ENCODE measurements around the gene OR5M10. TPM values are rescaled to one million over a fixed set of nuclear protein-coding genes. Genes with fewer than 3 reads are reported as not detected.
A peak's percentile ranks its signal among the peaks of the same experiment; 100 is the strongest.
"Not testable (repeated sequence)": the region's sequence is repeated elsewhere in the genome, so short reads cannot be mapped to it uniquely, and the experiment has no call there.

The OR5M10 gene
- not detected for total RNA-seq

- intact Hi-C loops (cut with micrococcal nuclease), result no loop called here
- H3K4me3 Mint-ChIP-seq, result no peak within 1 kb of the TSS
- CTCF ChIA-PET, result no interaction called here
Observed at GRCh38 chr11:56577621-56578020, at the start of gene OR5M10. Gene OR5M10 (minus strand): TSS chr11:56577721. CDS start chr11:56577721, 0 bp downstream.

GRCh38 chr11:56625946-56626345, 48.4 kb upstream of the OR5M10 start:
- H3K27ac Mint-ChIP-seq, result no peak overlapping the region
- DNase-seq, result no peak
- no peaks in the 10 kb centered on the region for H3K4me1 Mint-ChIP-seq (ENCODE audit: low read depth)
- H3K27me3 Mint-ChIP-seq (ENCODE audit: low read depth), result no peaks in the 10 kb centered on the region
- CTCF ChIA-PET, result interaction anchor here (1.4 kb wide), 1 partner anchor 157 kb away, joined by 3 read pairs; no protein-coding TSS in a partner anchor
- intact Hi-C loops (cut with micrococcal nuclease), result loop anchor here (2.0 kb wide), 1 partner anchor 623 kb away; no protein-coding TSS in a partner anchor
- no peak overlapping the region for H3K4me3 Mint-ChIP-seq
- no peaks in the 10 kb centered on the region for H3K36me3 Mint-ChIP-seq (ENCODE audit: low read depth)
- no peaks in the 10 kb centered on the region for H3K9me3 Mint-ChIP-seq

More at GRCh38 chr11:56577621-56578020, at the start of gene OR5M10:
- DNase-seq, result no peak
- Mint-ChIP-seq H3K4me1 (ENCODE audit: low read depth) (no peaks in the 10 kb centered on the region), H3K36me3 (ENCODE audit: low read depth) (no peaks in the 10 kb centered on the region), H3K27me3 (ENCODE audit: low read depth) (no peaks in the 10 kb centered on the region), H3K9me3 (peaks cover 1% of the 10 kb centered on the region), H3K27ac (no peak within 1 kb of the TSS)

- no peak overlapping the region for H3K4me3 Mint-ChIP-seq
- H3K36me3 Mint-ChIP-seq (ENCODE audit: low read depth), result no peaks in the 10 kb centered on the region
- intact Hi-C loops (cut with micrococcal nuclease), result loop anchor here (1.0 to 2.0 kb wide), 2 partner anchors 159 to 624 kb away; no protein-coding TSS in a partner anchor
- H3K4me1 Mint-ChIP-seq (ENCODE audit: low read depth), result no peaks in the 10 kb centered on the region
- H3K27ac Mint-ChIP-seq, result no peak overlapping the region
- no peaks in the 10 kb centered on the region for H3K27me3 Mint-ChIP-seq (ENCODE audit: low read depth)
- peak; percentile 11 for DNase-seq
- no peaks in the 10 kb centered on the region for H3K9me3 Mint-ChIP-seq
- CTCF ChIA-PET, result interaction anchor here (1.4 kb wide), 1 partner anchor 158 kb away, joined by 3 read pairs; no protein-coding TSS in a partner anchor
Observed at GRCh38 chr11:56624661-56625110, 47.2 kb upstream of the OR5M10 start.

DNA sequence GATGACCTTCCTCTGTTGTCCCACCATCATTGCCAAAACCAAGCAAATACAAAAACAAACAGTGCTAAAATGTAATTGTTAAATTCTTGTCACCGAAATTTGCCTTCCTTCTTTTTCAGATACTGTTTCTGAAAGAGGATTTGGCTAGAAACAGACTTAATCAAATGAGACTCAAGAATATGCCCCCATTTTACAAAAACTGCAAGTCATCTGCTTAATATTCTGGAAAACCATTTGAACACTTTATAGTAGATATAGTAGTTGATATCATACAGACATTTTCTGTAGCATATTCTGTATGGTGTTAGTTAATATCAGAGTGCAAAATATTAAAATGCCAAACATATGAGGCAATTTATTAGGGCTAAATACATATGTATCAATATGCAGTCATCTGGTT, 33.7 kb upstream of the OR5M10 start:
- H3K4me3 Mint-ChIP-seq, result no peak overlapping the region
- no peak for DNase-seq
- no peaks in the 10 kb centered on the region for H3K36me3 Mint-ChIP-seq (ENCODE audit: low read depth)
- CTCF ChIA-PET, result no interaction called here
- intact Hi-C loops (cut with micrococcal nuclease), result no loop called here
- peaks cover 3% of the 10 kb centered on the region for H3K9me3 Mint-ChIP-seq
- no peaks in the 10 kb centered on the region for H3K27me3 Mint-ChIP-seq (ENCODE audit: low read depth)
- H3K4me1 Mint-ChIP-seq (ENCODE audit: low read depth), result no peaks in the 10 kb centered on the region
- H3K27ac Mint-ChIP-seq, result no peak overlapping the region

GRCh38 chr11:56592088-56592717, 14.7 kb upstream of the OR5M10 start:
- H3K27me3 Mint-ChIP-seq (ENCODE audit: low read depth); intact Hi-C loops (cut with micrococcal nuclease); DNase-seq: not testable (repeated sequence)

DNA sequence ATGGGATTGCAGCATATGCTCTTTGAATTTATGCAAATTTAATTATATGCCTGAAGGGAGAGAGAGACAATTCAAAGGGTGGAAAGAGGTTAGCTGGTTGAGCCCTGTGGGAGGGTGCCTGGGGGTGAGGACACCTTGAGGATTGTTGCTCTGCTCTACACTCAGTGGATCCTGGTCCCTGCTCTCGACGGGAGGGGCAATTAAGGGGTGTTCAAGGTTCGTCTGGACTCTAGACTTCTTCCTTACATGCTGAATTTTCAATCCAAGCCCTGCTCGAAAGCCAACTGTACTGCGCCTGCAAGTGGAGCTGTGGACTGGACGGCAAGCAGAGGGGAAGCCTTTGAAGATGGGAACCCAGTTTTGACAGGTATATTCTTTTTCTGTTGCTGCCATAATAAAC, 18.9 kb downstream of the OR5M10 start:
- Mint-ChIP-seq H3K36me3 (ENCODE audit: low read depth) (no peaks in the 10 kb centered on the region), H3K27me3 (ENCODE audit: low read depth) (no peaks in the 10 kb centered on the region), H3K9me3 (peaks cover 15% of the 10 kb centered on the region), H3K4me3 (no peak overlapping the region), H3K27ac (no peak overlapping the region), H3K4me1 (ENCODE audit: low read depth) (no peaks in the 10 kb centered on the region)
- CTCF ChIA-PET, result no interaction called here
- intact Hi-C loops (cut with micrococcal nuclease), result no loop called here
- no peak for DNase-seq

More at GRCh38 chr11:56592088-56592717, 14.7 kb upstream of the OR5M10 start:
- H3K36me3 Mint-ChIP-seq (ENCODE audit: low read depth); H3K9me3 Mint-ChIP-seq; H3K4me1 Mint-ChIP-seq (ENCODE audit: low read depth); H3K27ac Mint-ChIP-seq; CTCF ChIA-PET; H3K4me3 Mint-ChIP-seq: not testable (repeated sequence)

GRCh38 chr11:56554691-56555090, 22.8 kb downstream of the OR5M10 start:
- DNase-seq; H3K27me3 Mint-ChIP-seq (ENCODE audit: low read depth); CTCF ChIA-PET; H3K4me3 Mint-ChIP-seq; H3K36me3 Mint-ChIP-seq (ENCODE audit: low read depth); H3K27ac Mint-ChIP-seq; H3K4me1 Mint-ChIP-seq (ENCODE audit: low read depth); intact Hi-C loops (cut with micrococcal nuclease); H3K9me3 Mint-ChIP-seq: not testable (repeated sequence)

DNA sequence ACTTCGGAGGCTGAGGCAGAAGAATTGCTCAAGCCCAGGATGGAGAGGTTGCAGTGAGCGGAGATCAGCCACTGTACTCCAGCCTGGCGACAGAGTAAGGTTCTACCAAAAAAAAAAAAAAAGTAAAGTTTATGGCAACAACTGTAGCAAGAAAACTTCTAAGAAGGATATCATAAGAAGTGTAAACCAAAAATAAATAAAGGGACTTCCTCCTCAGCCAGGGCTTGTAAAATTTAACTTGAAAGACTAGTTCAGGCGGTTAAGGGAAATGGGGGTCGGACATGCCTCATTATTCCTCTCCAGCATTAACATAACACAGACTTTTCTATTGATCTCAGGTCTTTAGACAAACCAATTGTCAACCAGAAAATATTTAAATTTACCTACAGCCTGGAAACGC, 32.0 kb downstream of the OR5M10 start:
- intact Hi-C loops (cut with micrococcal nuclease), result no loop called here
- Mint-ChIP-seq H3K4me3 (no peak overlapping the region), H3K9me3 (peaks cover 6% of the 10 kb centered on the region), H3K36me3 (ENCODE audit: low read depth) (no peaks in the 10 kb centered on the region), H3K27me3 (ENCODE audit: low read depth) (no peaks in the 10 kb centered on the region), H3K4me1 (ENCODE audit: low read depth) (no peaks in the 10 kb centered on the region), H3K27ac (no peak overlapping the region)
- no peak for DNase-seq
- CTCF ChIA-PET, result no interaction called here

DNA sequence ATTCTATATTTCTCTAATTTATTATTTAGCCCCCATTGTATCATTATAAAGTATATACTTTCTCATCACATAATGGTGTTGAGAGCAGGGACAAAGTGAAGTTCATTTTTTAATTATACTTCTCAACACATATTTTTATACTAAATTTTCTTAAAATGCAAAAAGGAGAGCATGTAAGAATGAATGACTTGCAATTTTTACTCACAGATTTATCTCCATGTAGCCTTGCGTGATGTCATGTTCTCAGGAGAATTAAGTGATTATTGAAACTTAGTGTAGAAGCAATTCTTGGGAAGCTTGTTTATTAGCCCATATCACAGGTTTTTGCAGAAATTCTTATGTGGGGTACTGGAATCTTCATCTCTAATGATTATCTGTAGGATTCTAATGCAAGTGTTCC, 33.8 kb downstream of the OR5M10 start:
- CTCF ChIA-PET, result no interaction called here
- Mint-ChIP-seq H3K27ac (no peak overlapping the region), H3K4me1 (ENCODE audit: low read depth) (no peaks in the 10 kb centered on the region), H3K27me3 (ENCODE audit: low read depth) (no peaks in the 10 kb centered on the region), H3K36me3 (ENCODE audit: low read depth) (no peaks in the 10 kb centered on the region), H3K4me3 (no peak overlapping the region), H3K9me3 (peaks cover 4% of the 10 kb centered on the region)
- intact Hi-C loops (cut with micrococcal nuclease), result no loop called here
- no peak for DNase-seq

GRCh38 chr11:56543157-56543556, 34.4 kb downstream of the OR5M10 start, which contains the start of gene OR5M11:
Gene OR5M11 (minus strand): TSS chr11:56543257. CDS start chr11:56543257, 0 bp downstream.
- intact Hi-C loops (cut with micrococcal nuclease), result no loop called here
- no peak within 1 kb of the TSS for H3K27ac Mint-ChIP-seq
- H3K27me3 Mint-ChIP-seq (ENCODE audit: low read depth), result no peaks in the 10 kb centered on the region
- peaks cover 4% of the 10 kb centered on the region for H3K9me3 Mint-ChIP-seq
- DNase-seq, result no peak
- no peaks in the 10 kb centered on the region for H3K36me3 Mint-ChIP-seq (ENCODE audit: low read depth)
- CTCF ChIA-PET, result no interaction called here
- no peaks in the 10 kb centered on the region for H3K4me1 Mint-ChIP-seq (ENCODE audit: low read depth)
- H3K4me3 Mint-ChIP-seq, result no peak within 1 kb of the TSS

- Mint-ChIP-seq H3K27ac (no peak overlapping the region), H3K36me3 (ENCODE audit: low read depth) (no peaks in the 10 kb centered on the region)
- CTCF ChIA-PET, result no interaction called here
Observed at GRCh38 chr11:56533054-56533740, 44.3 kb downstream of the OR5M10 start.

DNA sequence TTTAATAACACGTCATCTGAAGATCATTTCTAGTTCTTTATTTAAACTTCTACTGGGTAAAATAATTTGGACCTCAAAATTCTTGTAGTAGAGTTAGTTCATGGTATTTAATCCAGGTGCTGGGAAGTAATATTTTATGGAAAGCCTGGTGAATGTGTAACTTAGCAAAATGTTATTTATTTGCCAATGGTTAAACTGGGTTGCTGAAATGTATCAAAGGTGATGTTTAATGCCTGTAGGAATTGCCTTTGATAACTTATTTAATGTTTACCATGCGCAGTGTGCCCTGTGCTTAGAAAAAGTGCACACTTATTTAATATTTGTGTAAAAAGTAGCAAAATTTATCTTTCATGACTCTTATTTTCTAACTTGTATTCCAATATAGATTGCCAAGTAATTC, 45.7 kb downstream of the OR5M10 start:
- peaks cover 2% of the 10 kb centered on the region for H3K9me3 Mint-ChIP-seq
- no peaks in the 10 kb centered on the region for H3K27me3 Mint-ChIP-seq (ENCODE audit: low read depth)
- H3K4me3 Mint-ChIP-seq, result no peak overlapping the region
- CTCF ChIA-PET, result no interaction called here
- no peak overlapping the region for H3K27ac Mint-ChIP-seq
- H3K36me3 Mint-ChIP-seq (ENCODE audit: low read depth), result no peaks in the 10 kb centered on the region
- intact Hi-C loops (cut with micrococcal nuclease), result no loop called here
- H3K4me1 Mint-ChIP-seq (ENCODE audit: low read depth), result no peaks in the 10 kb centered on the region
- no peak for DNase-seq

More at GRCh38 chr11:56533054-56533740, 44.3 kb downstream of the OR5M10 start:
- H3K4me1 Mint-ChIP-seq (ENCODE audit: low read depth), result no peaks in the 10 kb centered on the region
- H3K9me3 Mint-ChIP-seq, result peaks cover 2% of the 10 kb centered on the region
- DNase-seq, result no peak
- intact Hi-C loops (cut with micrococcal nuclease), result no loop called here
- no peaks in the 10 kb centered on the region for H3K27me3 Mint-ChIP-seq (ENCODE audit: low read depth)
- no peak overlapping the region for H3K4me3 Mint-ChIP-seq
